Activated T-cell treated with anti-CD3 and anti-CD28 coated beads, Interleukin-2, amount 50 U/mL, for 72 hours (primary cell): ENCODE results near the gene GAPDH. TPM values are rescaled to one million over a fixed set of nuclear protein-coding genes. Genes with fewer than 3 reads are reported as not detected.
"Not testable (repeated sequence)": the region's sequence is repeated elsewhere in the genome, so short reads cannot be mapped to it uniquely, and the experiment has no call there.

Experiments used
- ATAC-seq, 2 donors: fragments of 150-1000 bp; cut with Tn5 transposase; replicated peaks in 1 of 2; 2 replicates each; pipeline ENCODE4 v1.10.0; 2021; ENCODE audit warnings: moderate library complexity in 2 of 2, mild to moderate bottlenecking in 1 of 2
- DNase-seq, 2 donors: peaks; one replicate each; pipeline ENCODE4 v3.0.0; 2021 to 2022; ENCODE audit warnings: mixed read lengths in 1 of 2
- H3K27ac Mint-ChIP-seq: one replicate; pipeline ENCODE4 v1.8.0; 2022; ENCODE audit warnings: mild to moderate bottlenecking, moderate library complexity, mixed read lengths
- H3K27me3 Mint-ChIP-seq: one replicate; pipeline ENCODE4 v1.8.0; 2022; ENCODE audit warnings: low read depth, mixed read lengths
- H3K36me3 Mint-ChIP-seq, 2 donors: one replicate each; pipeline ENCODE4 v1.8.0; 2022; ENCODE audit warnings: mixed read lengths in 2 of 2, mild to moderate bottlenecking in 1 of 2; ENCODE audit not compliant: insufficient read depth in 2 of 2
- H3K4me1 Mint-ChIP-seq: one replicate; pipeline ENCODE4 v1.8.0; 2022; ENCODE audit warnings: low read depth, mixed read lengths
- H3K4me3 Mint-ChIP-seq, 2 donors: one replicate each; pipeline ENCODE4 v1.8.0; 2022; ENCODE audit warnings: mild to moderate bottlenecking in 2 of 2, mixed read lengths in 2 of 2, moderate library complexity in 2 of 2
- H3K9me3 Mint-ChIP-seq, 2 donors: one replicate each; pipeline ENCODE4 v1.8.0; 2022; ENCODE audit warnings: mixed read lengths in 2 of 2
- total RNA-seq, 2 donors: library from RNA; stranded (reverse); gene quantifications; one replicate each; pipeline ENCODE4 v1.2.3, GENCODE V29; 2022

GAPDH gene
- total RNA-seq, 2 donors from 2014 or later, result 4,101 to 4,234 TPM

GRCh38 chr12:6569312-6569711 lies 35.0 kb downstream of the GAPDH start:
- Mint-ChIP-seq H3K27me3 (no peaks in the 10 kb centered on the region), H3K4me1 (peaks cover 63% of the 10 kb centered on the region), H3K9me3 (no peaks in the 10 kb centered on the region)

GRCh38 chr12:6569786-6570185 lies 35.5 kb downstream of the GAPDH start:
- ATAC-seq (no peak), DNase-seq (no peak)
- Mint-ChIP-seq H3K27ac (peak overlapping the region; percentile 66), H3K27me3 (no peaks in the 10 kb centered on the region), H3K9me3 (no peaks in the 10 kb centered on the region), H3K4me3 (peak overlapping the region; percentile 93), H3K4me1 (peaks cover 63% of the 10 kb centered on the region), H3K36me3 (peaks cover 19 to 44% of the 10 kb centered on the region in 2 donors)

More at GRCh38 chr12:6569312-6569711, 35.0 kb downstream of the GAPDH start:
- Mint-ChIP-seq H3K36me3 (peaks cover 18 to 47% of the 10 kb centered on the region in 2 donors), H3K27ac (peak overlapping the region; percentile 66), H3K4me3 (peak overlapping the region; percentile 93)
- DNase-seq, result no peak
- no peak for ATAC-seq

GRCh38 chr12:6570264-6570887 lies 36.1 kb downstream of the GAPDH start:
- ATAC-seq (no peak), DNase-seq (peak; percentile 65 to 67)
- no peaks in the 10 kb centered on the region for H3K27me3 Mint-ChIP-seq
- H3K4me1 Mint-ChIP-seq, result peaks cover 63% of the 10 kb centered on the region
- peak overlapping the region; percentile 66 for H3K27ac Mint-ChIP-seq
- peaks cover 17 to 41% of the 10 kb centered on the region in 2 donors for H3K36me3 Mint-ChIP-seq
- H3K4me3 Mint-ChIP-seq, result peak overlapping the region; percentile 49 to 51
- H3K9me3 Mint-ChIP-seq, result no peaks in the 10 kb centered on the region

DNA sequence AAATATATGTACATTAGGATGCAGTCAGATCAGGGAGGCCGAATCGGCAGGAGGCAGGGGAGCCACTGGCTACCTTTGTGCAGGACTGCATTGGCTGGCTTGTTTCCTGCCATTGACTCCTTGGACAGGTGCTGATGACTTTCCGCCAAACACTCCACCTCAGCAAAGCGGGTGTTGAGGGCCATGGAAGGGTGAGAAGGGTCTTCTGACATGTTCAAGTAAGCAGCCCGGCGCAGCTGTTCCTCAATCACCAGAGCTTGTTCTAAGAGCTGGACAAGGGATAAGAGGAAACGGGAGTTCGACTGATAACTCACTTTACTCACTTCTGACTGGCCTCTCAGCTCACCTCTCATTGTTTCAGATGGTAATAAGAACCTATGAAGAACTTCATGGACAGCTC lies 38.7 kb downstream of the GAPDH start:
- Mint-ChIP-seq H3K4me3 (no peak overlapping the region), H3K9me3 (no peaks in the 10 kb centered on the region), H3K4me1 (peaks cover 53% of the 10 kb centered on the region), H3K27me3 (no peaks in the 10 kb centered on the region), H3K27ac (peak overlapping the region; percentile 1), H3K36me3 (peaks cover 22 to 39% of the 10 kb centered on the region in 2 donors)
- ATAC-seq (no peak), DNase-seq (no peak)

- DNase-seq (peak; percentile 56 to 60), ATAC-seq (peak; percentile 86 to 89)
- H3K9me3 Mint-ChIP-seq, result no peaks in the 10 kb centered on the region
- H3K4me3 Mint-ChIP-seq, result peak overlapping the region; percentile 35 to 51
- peak overlapping the region; percentile 86 for H3K27ac Mint-ChIP-seq
- H3K27me3 Mint-ChIP-seq, result no peaks in the 10 kb centered on the region
- peaks cover 25 to 46% of the 10 kb centered on the region in 2 donors for H3K36me3 Mint-ChIP-seq
- H3K4me1 Mint-ChIP-seq, result peaks cover 58% of the 10 kb centered on the region
Measured at GRCh38 chr12:6574576-6575295, 40.4 kb downstream of the GAPDH start.

DNA sequence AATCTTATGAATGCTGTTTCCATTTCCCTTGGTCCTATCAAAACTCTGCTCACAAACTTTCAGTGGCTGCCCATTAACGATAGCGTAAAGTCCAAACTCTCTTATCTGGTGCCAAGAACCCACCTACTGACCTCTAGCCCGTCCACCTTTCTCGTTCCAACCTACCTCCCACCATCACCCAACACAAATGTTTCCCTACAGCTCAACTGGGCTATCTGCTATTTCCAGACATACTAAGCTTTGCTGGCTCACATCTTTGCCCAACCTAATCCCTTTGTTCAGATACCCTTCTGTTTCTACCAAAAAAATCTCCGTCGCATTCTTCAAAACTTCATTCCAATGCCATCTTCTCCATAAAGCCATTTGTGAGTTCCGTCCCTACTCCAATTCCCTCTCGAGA lies 41.3 kb downstream of the GAPDH start:
- H3K4me1 Mint-ChIP-seq, result peaks cover 49% of the 10 kb centered on the region
- no peaks in the 10 kb centered on the region for H3K27me3 Mint-ChIP-seq
- H3K4me3 Mint-ChIP-seq, result peak overlapping the region; percentile 35 to 51
- H3K36me3 Mint-ChIP-seq, result peaks cover 27 to 39% of the 10 kb centered on the region in 2 donors
- H3K9me3 Mint-ChIP-seq, result no peaks in the 10 kb centered on the region
- peak overlapping the region; percentile 86 for H3K27ac Mint-ChIP-seq
- DNase-seq, result no peak
- ATAC-seq, result no peak

DNA sequence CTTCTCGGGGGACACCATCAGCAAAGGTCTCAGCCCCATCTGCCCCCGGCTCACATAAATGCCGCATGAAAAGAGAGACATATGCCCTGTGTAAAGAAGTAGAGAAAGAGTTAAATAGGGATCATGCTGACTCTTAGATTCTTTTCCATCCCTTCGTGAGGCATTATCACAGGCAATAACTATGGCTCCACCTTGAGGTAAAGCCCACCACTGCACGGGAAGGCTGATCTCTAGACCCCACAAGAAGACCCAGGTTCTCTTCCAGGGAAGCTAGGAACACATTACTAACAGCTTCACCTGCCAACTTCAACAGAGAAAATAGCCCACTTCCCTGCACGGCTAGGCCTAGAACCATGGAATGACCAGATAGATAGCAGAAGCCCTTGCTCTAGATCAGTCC lies 47.9 kb downstream of the GAPDH start:
- no peak for DNase-seq
- Mint-ChIP-seq H3K4me3 (no peak overlapping the region), H3K27me3 (no peaks in the 10 kb centered on the region), H3K27ac (no peak overlapping the region), H3K9me3 (no peaks in the 10 kb centered on the region), H3K36me3 (peaks cover 22 to 52% of the 10 kb centered on the region in 2 donors), H3K4me1 (peaks cover 16% of the 10 kb centered on the region)
- ATAC-seq, result no peak

DNA sequence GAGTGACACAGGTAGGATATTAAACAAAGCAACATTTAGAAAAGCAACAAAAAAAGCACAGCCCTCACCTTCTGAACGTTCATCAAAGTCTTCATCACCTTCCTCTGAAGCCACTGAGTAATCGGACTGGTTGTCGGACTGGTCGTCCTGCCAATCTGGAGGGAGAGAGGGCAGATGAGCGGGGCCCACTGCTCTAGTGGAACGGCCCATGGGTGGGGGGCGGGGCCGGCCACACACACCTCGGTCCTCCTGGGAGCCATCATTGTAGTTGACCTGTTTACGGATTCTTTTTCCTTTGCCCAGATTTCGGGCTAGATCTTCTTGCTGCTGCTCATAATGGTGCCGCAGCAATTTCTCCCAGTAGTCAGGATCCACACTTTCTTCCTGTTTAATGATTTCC lies 48.6 kb downstream of the GAPDH start:
- Mint-ChIP-seq H3K4me1 (peaks cover 12% of the 10 kb centered on the region), H3K27ac (no peak overlapping the region), H3K9me3 (no peaks in the 10 kb centered on the region), H3K4me3 (no peak overlapping the region), H3K36me3 (peaks cover 23 to 53% of the 10 kb centered on the region in 2 donors), H3K27me3 (no peaks in the 10 kb centered on the region)
- DNase-seq, result no peak
- no peak for ATAC-seq

DNA sequence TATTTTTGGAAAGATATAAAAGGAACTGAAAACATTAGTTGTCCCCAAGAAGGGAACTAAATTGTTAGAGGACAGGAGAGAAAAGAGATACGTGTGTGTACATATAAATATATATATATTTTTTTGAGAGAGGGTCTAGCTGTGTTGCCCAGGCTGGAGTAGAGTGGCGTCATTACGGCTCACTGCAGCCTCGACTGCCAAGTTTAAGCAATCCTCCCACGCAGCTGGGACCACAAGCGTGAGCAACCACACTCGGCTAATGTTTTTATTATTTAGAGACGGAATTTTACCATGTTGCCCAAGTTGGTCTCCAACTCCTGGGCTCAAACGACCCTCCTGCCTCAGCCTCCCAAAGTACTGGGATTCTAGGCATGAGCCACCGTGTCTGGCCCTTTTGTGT lies 50.0 kb downstream of the GAPDH start:
- no peak overlapping the region for H3K4me3 Mint-ChIP-seq
- H3K9me3 Mint-ChIP-seq, result no peaks in the 10 kb centered on the region
- no peaks in the 10 kb centered on the region for H3K27me3 Mint-ChIP-seq
- H3K27ac Mint-ChIP-seq, result no peak overlapping the region
- DNase-seq, result no peak
- no peak for ATAC-seq
- no peaks in the 10 kb centered on the region for H3K4me1 Mint-ChIP-seq
- H3K36me3 Mint-ChIP-seq, result peaks cover 19 to 55% of the 10 kb centered on the region in 2 donors

- not testable (repeated sequence) for ATAC-seq, DNase-seq, H3K4me1 Mint-ChIP-seq, H3K9me3 Mint-ChIP-seq, H3K4me3 Mint-ChIP-seq, H3K27me3 Mint-ChIP-seq
- Mint-ChIP-seq H3K36me3 (peaks cover 17 to 65% of the 10 kb centered on the region in 2 donors), H3K27ac (peak overlapping the region; percentile 2)
Measured at GRCh38 chr12:6586569-6586968, 52.3 kb downstream of the GAPDH start.

Other genes starting within 250 kb of the GAPDH start
- gene PLEKHG6, start 223.8 kb upstream of the GAPDH start, total RNA-seq, result not detected
- 10 to 100 TPM; 48.4 to 52.1 TPM for gene TNFRSF1A, start 192.4 kb upstream of the GAPDH start, total RNA-seq
- under 1 TPM; 0.29 to 0.67 TPM for gene SCNN1A, start 159.0 kb upstream of the GAPDH start, total RNA-seq
- 1 to 10 TPM; 1.3 to 1.9 TPM for gene LTBR, start 150.4 kb upstream of the GAPDH start, total RNA-seq
- gene CD27, start 89.6 kb upstream of the GAPDH start, total RNA-seq, result 10 to 100 TPM; 53.1 to 90.5 TPM
- 10 to 100 TPM; 26.0 to 29.6 TPM for gene TAPBPL, start 82.5 kb upstream of the GAPDH start, total RNA-seq
- 10 to 100 TPM; 51.2 to 53.1 TPM for gene VAMP1, start 63.8 kb upstream of the GAPDH start, total RNA-seq
- 100 to 1,000 TPM; 170 to 179 TPM for gene MRPL51, start 41.3 kb upstream of the GAPDH start, total RNA-seq
- gene NCAPD2, start 40.4 kb upstream of the GAPDH start, total RNA-seq, result 100 to 1,000 TPM; 156 to 168 TPM
- gene IFFO1, start 21.5 kb downstream of the GAPDH start, total RNA-seq, result 10 to 100 TPM; 14.2 to 17.0 TPM
- gene NOP2, start 33.8 kb downstream of the GAPDH start, total RNA-seq, result 10 to 100 TPM; 76.9 to 89.8 TPM
- gene CHD4, start 72.9 kb downstream of the GAPDH start, total RNA-seq, result 100 to 1,000 TPM; 292 to 299 TPM
- 1 to 10 TPM; 4.1 to 8.9 TPM for gene LPAR5, start 101.4 kb downstream of the GAPDH start, total RNA-seq
- gene ACRBP, start 112.9 kb downstream of the GAPDH start, total RNA-seq, result 1 to 10 TPM; 5.2 to 6.1 TPM
- 10 to 100 TPM; 27.6 to 28.0 TPM for gene ING4, start 128.6 kb downstream of the GAPDH start, total RNA-seq
- gene ZNF384, start 154.9 kb downstream of the GAPDH start, total RNA-seq, result 10 to 100 TPM; 78.1 to 82.2 TPM
- under 1 TPM; 0.58 to 0.76 TPM for gene PIANP, start 166.3 kb downstream of the GAPDH start, total RNA-seq
- 10 to 100 TPM; 30.2 to 39.7 TPM for gene COPS7A, start 189.5 kb downstream of the GAPDH start, total RNA-seq
- 100 to 1,000 TPM; 122 to 134 TPM for gene MLF2, start 218.6 kb downstream of the GAPDH start, total RNA-seq
- gene PTMS, start 231.8 kb downstream of the GAPDH start, total RNA-seq, result 100 to 1,000 TPM; 119 to 154 TPM
- 100 to 1,000 TPM; 117 to 188 TPM for gene LAG3, start 238.0 kb downstream of the GAPDH start, total RNA-seq